Mucosa of stomach (tissue), 1 donor: ENCODE measurements around the gene ANKDD1B.

ENCODE experiments used
- H3K27me3 ChIP-seq: one replicate; pipeline ENCODE4 v1.7.0; 2013; ENCODE audit warnings: mild to moderate bottlenecking, low read length; ENCODE audit not compliant: control insufficient read depth, insufficient read depth
- H3K36me3 ChIP-seq: one replicate; pipeline ENCODE4 v1.7.0; 2013; ENCODE audit warnings: low read length; ENCODE audit not compliant: control insufficient read depth, insufficient read depth
- H3K4me1 ChIP-seq: one replicate; pipeline ENCODE4 v1.7.0; 2013; ENCODE audit warnings: mild to moderate bottlenecking, low read length; ENCODE audit not compliant: control insufficient read depth, insufficient read depth
- H3K4me3 ChIP-seq: one replicate; pipeline ENCODE4 v1.7.0; 2013; ENCODE audit warnings: low read length
- H3K9ac ChIP-seq: one replicate; pipeline ENCODE4 v1.7.0; 2013; ENCODE audit warnings: mild to moderate bottlenecking, low read length, moderate library complexity
- H3K9me3 ChIP-seq: one replicate; pipeline ENCODE4 v1.7.0; 2013; ENCODE audit warnings: mild to moderate bottlenecking, low read length, moderate library complexity; ENCODE audit not compliant: control insufficient read depth
- donor health status: Pancreatic carcinoma.

ANKDD1B gene

DNA sequence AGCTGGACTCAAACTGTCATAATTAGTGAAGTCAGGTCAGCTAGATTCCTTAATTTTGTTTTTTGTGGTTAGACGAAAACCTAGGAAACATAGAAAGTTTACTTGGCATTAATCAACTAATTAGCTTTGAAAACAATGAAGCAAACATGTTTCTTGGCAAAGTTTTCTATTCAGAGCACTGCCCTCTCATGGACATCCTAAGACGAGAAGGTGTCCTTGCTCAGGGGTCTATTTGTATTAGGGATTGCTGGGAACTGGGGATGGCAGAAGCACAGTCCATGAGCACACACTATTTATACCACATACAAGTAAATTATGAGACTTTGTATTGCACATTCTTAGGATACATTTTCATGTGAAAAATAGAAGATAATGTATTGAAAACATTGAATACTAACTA is 56.3 kb downstream of the ANKDD1B start:
- no peak overlapping the region for H3K4me3 ChIP-seq
- H3K27me3 ChIP-seq, result no peaks in the 10 kb centered on the region
- H3K4me1 ChIP-seq, result peaks cover 8% of the 10 kb centered on the region
- H3K9me3 ChIP-seq, result no peaks in the 10 kb centered on the region
- H3K9ac ChIP-seq, result no peak overlapping the region
- H3K36me3 ChIP-seq, result no peaks in the 10 kb centered on the region

DNA sequence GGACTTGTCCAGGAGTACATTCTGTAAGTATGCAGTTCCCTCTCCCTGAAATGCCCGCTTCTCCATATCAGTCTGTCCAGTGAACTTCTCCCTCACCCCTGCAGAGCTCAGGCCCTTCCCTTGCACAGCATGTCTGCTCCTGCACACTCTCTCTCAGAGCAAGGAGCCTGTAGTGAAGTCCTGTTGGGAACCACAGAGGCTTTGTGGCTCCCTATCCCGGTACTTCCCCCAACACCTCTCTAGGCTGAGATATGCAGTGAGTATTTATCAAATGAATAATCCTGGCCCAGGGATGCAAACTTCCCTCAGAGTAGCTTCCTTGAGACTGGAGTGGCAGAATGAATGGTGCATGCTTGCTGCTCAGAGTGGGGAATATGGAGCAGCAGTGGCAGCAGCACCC is 57.2 kb downstream of the ANKDD1B start:
- Histone ChIP-seq H3K27me3 (no peaks in the 10 kb centered on the region), H3K4me3 (no peak overlapping the region), H3K4me1 (peaks cover 8% of the 10 kb centered on the region), H3K9ac (no peak overlapping the region), H3K36me3 (no peaks in the 10 kb centered on the region), H3K9me3 (no peaks in the 10 kb centered on the region)

DNA sequence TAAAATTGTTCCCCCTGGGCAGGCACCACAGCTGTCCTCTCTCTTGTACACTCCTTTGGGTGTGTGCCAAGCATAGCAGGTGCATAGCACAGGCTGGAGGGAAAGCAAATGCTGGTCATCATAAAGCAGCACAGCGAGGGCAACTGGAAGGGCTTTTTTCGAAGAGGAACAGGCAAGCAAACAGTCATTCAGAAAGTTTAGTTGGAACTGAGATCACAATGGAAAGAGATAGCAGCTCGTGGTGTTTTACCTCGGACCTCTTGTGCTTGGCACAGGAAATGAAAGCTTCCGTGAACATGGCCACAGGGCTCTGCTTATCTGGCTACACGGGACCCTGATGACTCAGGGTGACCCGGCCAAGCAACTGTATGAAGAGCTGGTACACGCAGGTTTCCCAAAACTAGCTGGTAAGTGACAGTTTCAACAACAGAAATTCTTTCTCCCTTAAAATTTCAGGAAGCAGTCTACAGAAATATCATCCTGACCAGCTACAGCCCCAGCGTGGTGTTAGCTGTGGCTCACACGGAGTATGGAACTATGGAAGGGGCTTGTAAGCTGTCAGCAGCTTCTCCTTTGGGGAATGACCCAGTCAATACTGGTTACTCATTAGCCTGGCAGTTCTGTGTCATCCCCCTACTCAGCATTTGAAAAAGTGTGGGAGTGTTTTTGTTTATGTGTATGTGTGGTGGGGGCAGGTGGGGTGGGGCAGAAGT is 57.9 kb downstream of the ANKDD1B start:
- Histone ChIP-seq H3K27me3 (no peaks in the 10 kb centered on the region), H3K9ac (peak overlapping the region; percentile 29), H3K4me3 (peak overlapping the region; percentile 10), H3K9me3 (no peaks in the 10 kb centered on the region), H3K36me3 (no peaks in the 10 kb centered on the region), H3K4me1 (peaks cover 8% of the 10 kb centered on the region)

DNA sequence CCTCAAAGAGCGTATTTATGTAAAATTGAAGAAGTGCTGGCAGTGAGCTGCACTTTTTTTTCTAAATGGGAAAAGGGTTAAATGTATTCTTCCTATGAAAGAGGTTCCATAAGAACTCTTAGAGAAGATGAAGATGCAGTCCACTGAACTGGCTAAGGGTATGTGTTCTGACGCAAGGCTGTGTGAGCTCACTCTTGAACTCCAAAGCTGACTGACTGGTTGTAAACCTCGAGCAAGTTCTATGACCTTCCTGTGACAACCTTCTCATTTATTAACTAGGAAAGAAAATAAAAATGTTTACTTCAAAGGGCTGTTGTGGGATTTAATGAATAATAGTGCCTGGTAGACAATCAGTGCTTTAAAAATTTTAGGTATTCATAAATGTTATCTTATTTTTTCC is 59.3 kb downstream of the ANKDD1B start:
- no peaks in the 10 kb centered on the region for H3K27me3 ChIP-seq
- H3K4me1 ChIP-seq, result peaks cover 8% of the 10 kb centered on the region
- H3K9me3 ChIP-seq, result no peaks in the 10 kb centered on the region
- no peak overlapping the region for H3K4me3 ChIP-seq
- H3K36me3 ChIP-seq, result no peaks in the 10 kb centered on the region
- H3K9ac ChIP-seq, result no peak overlapping the region

DNA sequence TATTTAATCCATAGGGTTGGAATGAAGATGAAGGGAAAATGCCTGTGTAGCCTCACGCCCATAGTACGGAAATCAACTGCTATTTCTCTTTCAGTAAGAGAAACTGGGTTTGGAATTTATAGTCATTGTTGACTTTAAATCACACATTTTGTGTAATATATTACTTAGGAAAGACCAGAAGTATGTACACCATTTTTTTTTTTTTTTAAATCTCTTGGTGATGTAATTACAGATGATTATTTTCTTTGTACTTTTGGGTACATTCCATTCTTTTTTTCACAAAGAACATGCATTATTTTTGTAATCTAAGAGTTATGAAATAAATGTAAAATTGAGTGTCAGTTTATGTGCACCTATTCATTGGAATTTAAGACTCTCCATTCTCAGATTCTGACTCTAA is 60.3 kb downstream of the ANKDD1B start:
- Histone ChIP-seq H3K4me1 (peaks cover 8% of the 10 kb centered on the region), H3K27me3 (no peaks in the 10 kb centered on the region), H3K9me3 (no peaks in the 10 kb centered on the region), H3K36me3 (no peaks in the 10 kb centered on the region), H3K9ac (no peak overlapping the region), H3K4me3 (no peak overlapping the region)

DNA sequence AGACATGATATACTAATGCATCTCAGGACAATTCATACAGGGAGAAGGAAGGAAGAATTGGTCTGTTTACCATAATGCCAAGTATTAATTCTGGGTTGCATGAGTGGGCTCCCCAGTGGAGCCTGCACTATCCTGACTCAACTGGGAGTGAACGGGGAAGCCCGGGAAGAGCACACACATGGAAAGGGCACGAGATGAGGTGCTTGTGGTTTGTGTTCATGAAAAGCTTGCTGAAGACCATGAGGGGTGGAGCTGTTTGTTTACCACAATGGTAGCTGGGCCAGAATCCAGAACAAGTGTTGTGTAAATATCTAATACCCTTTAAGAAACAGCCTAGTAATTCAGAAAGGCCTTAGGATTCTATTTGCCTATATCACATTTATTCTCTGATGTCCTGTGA is 61.4 kb downstream of the ANKDD1B start:
- Histone ChIP-seq H3K4me1 (peaks cover 9% of the 10 kb centered on the region), H3K4me3 (no peak overlapping the region), H3K9ac (no peak overlapping the region), H3K9me3 (no peaks in the 10 kb centered on the region), H3K27me3 (no peaks in the 10 kb centered on the region), H3K36me3 (no peaks in the 10 kb centered on the region)

DNA sequence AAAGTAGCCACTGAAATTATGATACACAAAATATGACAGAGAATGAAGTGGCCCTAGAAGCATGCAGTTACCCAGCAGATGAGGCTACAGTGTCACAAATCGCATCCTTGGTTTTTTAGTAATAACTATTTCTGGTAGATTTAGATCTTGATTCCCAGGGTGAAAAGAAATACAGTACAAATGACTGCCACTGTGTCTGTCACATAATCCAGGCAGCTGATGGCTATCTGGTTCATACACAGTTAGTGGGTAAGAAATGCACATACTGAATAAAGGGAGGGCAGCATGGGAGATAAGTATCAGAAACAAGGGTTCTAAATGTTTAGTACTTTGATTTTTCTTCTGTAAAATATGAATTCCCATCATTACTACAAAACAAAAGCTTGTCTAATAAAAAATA is 64.5 kb downstream of the ANKDD1B start:
- Histone ChIP-seq H3K4me1 (peaks cover 4% of the 10 kb centered on the region), H3K9ac (no peak overlapping the region), H3K4me3 (no peak overlapping the region), H3K36me3 (no peaks in the 10 kb centered on the region), H3K27me3 (no peaks in the 10 kb centered on the region), H3K9me3 (no peaks in the 10 kb centered on the region)

DNA sequence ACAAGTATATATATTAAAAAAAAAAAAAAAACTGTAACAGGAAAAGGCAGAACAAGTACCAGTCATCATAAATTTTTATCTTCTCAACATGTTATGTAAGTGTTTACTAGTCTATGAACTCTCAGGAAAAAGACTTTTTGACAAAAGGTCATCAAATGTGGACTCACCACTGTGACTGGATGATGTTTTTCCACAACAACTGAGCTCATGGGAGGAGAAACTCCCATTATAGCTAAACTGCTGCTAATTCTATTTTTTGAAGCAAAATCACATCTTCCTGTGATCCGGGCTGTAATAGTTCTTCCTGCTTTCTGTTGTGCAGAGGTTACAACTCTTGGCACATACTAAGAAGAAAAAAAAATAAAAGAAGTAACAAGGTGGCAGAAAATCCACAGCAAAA is 66.4 kb downstream of the ANKDD1B start:
- Histone ChIP-seq H3K4me1 (peaks cover 4% of the 10 kb centered on the region), H3K27me3 (no peaks in the 10 kb centered on the region), H3K9ac (no peak overlapping the region), H3K36me3 (no peaks in the 10 kb centered on the region), H3K9me3 (no peaks in the 10 kb centered on the region), H3K4me3 (no peak overlapping the region)

DNA sequence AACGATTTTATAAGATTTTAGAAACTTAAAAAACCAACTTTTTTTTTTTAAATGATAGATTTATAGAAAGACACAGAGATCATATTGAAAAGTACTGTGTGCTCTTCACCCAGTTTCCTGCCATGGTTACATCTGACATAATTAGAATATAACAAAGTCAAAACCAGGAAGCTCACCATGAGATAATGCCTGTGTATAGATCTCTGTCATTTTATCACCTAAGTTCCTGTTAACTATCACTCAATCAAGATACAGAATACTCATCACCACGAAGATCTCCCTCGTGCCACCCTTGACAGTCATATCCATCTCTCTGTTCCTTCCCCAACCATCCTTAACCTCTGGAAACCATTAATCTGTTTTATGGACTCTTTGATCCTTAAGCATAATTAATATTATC is 66.9 kb downstream of the ANKDD1B start:
- H3K4me3 ChIP-seq, result no peak overlapping the region
- no peaks in the 10 kb centered on the region for H3K36me3 ChIP-seq
- peaks cover 4% of the 10 kb centered on the region for H3K4me1 ChIP-seq
- H3K9ac ChIP-seq, result no peak overlapping the region
- no peaks in the 10 kb centered on the region for H3K27me3 ChIP-seq
- H3K9me3 ChIP-seq, result no peaks in the 10 kb centered on the region

DNA sequence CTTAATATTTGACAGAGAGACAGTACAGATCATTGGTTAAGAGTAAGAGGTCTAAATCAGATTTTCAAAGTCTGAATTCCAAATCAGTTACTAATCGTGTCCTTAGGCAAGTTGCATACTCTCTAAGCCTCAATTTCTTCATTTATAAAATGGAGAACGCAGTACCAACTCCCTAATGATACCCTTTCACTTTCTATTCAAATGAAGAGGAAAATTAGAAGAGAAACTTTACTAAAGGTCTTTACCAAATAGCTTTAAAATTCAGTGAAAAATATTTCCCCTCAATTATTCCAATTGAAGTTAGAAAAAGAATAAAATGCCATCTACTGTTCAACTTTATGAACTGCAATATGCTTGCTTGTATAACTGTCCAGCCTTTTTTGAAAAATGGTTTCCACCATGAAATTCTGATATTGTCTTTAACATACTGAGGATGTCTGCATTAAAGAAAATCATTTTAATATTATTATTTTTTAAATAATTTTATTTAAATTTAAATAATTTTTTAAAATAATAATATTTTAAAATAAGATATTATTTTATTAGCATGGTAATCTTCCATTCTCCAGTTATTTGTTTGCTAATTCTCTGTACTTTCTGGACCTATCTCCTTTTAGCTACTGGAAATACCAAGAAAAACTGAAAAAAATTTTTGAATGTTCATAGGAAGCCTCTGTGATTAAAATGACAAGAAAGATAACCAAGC is 70.0 kb downstream of the ANKDD1B start:
- H3K9ac ChIP-seq, result no peak overlapping the region
- no peaks in the 10 kb centered on the region for H3K9me3 ChIP-seq
- H3K36me3 ChIP-seq, result no peaks in the 10 kb centered on the region
- H3K4me3 ChIP-seq, result no peak overlapping the region
- no peaks in the 10 kb centered on the region for H3K27me3 ChIP-seq
- H3K4me1 ChIP-seq, result peaks cover 4% of the 10 kb centered on the region

DNA sequence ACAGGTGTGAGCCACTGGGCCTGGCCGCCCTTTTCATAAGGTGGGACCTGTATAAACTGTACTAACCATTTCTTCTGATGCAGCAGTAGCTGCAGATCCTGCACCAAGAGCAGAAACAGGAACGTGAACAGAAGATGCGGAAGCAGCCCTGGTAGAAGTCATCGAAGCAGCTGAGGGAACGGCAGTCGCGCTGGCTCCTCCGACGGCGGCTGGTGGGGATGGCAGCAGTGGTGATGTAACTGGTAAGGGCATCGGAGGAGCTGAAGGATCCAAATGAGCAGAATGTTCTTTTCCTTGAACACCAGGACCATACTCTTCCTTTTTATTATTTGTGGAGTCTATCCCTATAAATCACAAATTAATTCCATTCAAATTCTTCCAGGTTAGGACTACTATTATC is 73.9 kb downstream of the ANKDD1B start:
- Histone ChIP-seq H3K9ac (no peak overlapping the region), H3K27me3 (no peaks in the 10 kb centered on the region), H3K36me3 (no peaks in the 10 kb centered on the region), H3K9me3 (no peaks in the 10 kb centered on the region), H3K4me1 (no peaks in the 10 kb centered on the region), H3K4me3 (no peak overlapping the region)

DNA sequence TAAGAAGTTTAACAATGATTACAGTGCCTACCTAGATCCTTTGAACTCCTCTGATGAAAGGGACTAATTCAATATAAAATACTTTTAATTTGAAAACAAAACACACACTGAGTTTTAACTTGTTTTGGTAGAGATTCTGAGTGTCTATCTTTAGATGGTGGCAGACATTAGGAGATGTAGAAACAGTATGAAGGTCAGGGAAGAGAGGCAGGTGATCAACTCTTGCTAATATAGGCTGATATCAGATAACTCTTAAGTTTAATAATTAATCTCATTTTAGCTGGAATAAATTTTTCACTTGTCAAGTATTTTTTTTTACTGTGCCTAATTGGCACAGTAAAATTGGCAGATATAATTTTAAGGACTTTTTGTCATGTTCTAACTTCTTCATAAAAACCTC is 75.2 kb downstream of the ANKDD1B start:
- no peaks in the 10 kb centered on the region for H3K9me3 ChIP-seq
- no peak overlapping the region for H3K9ac ChIP-seq
- H3K27me3 ChIP-seq, result no peaks in the 10 kb centered on the region
- no peak overlapping the region for H3K4me3 ChIP-seq
- no peaks in the 10 kb centered on the region for H3K4me1 ChIP-seq
- no peaks in the 10 kb centered on the region for H3K36me3 ChIP-seq
